H1 (cell line): ENCODE data around the gene MMP13. TPM values are rescaled to one million over a fixed set of nuclear protein-coding genes. Genes with fewer than 3 reads are reported as not detected.

Experiments used
- CTCF ChIA-PET: fragments of 300-600 bp; sonication (Branson Sonifier 250); formaldehyde crosslinking; loops from one replicate; lab custom pipeline; 2021; ENCODE audit not compliant: partially characterized antibody; lab: Charles Lee
- POLR2A ChIA-PET: fragments of 300-600 bp; sonication (Branson Sonifier 250); formaldehyde crosslinking; loops from one replicate; lab custom pipeline; 2021; ENCODE audit warnings: inconsistent platforms; ENCODE audit not compliant: partially characterized antibody; lab: Charles Lee
- DNase-seq, 2 experiments: peaks; one replicate each; pipeline versions ENCODE4 v3.0.0 to v3.0.0-alpha.2; 2010 to 2022; ENCODE audit warnings: low spot score in 2 of 2, low read depth in 1 of 2, mixed read lengths in 1 of 2
- FAIRE-seq: peaks from 2 replicates; lab custom pipeline; 2011; peaks lifted over from hg19 to GRCh38; lab: Jason Lieb, UNC
- H2AFZ ChIP-seq: 2 replicates; pipeline ENCODE4 v1.8.1; 2012; ENCODE audit warnings: low read length, inconsistent platforms
- H2AK5ac ChIP-seq: 2 replicates; pipeline ENCODE4 v1.6.1; 2013; ENCODE audit warnings: low read depth, low read length
- H2BK120ac ChIP-seq: replicated peaks from 2 replicates; pipeline ENCODE3; 2013; ENCODE audit warnings: low read depth, low read length, inconsistent platforms
- H2BK12ac ChIP-seq: 2 replicates; pipeline ENCODE4 v1.6.1; 2013; ENCODE audit warnings: low read depth, low read length
- H2BK15ac ChIP-seq: 2 replicates; pipeline ENCODE4 v1.6.1; 2013; ENCODE audit warnings: low read length
- H2BK20ac ChIP-seq: 2 replicates; pipeline ENCODE4 v1.6.1; 2013; ENCODE audit warnings: low read length
- H2BK5ac ChIP-seq: 2 replicates; pipeline ENCODE4 v1.6.1; 2013; ENCODE audit warnings: low read depth, low read length
- H3K14ac ChIP-seq: 2 replicates; pipeline ENCODE4 v1.6.1; 2013; ENCODE audit warnings: inconsistent platforms; ENCODE audit not compliant: insufficient read length
- H3K18ac ChIP-seq: 2 replicates; pipeline ENCODE4 v1.6.1; 2013; ENCODE audit warnings: low read length; ENCODE audit errors: extremely low read depth
- H3K23ac ChIP-seq: 2 replicates; pipeline ENCODE4 v1.6.1; 2013; ENCODE audit warnings: inconsistent platforms; ENCODE audit not compliant: insufficient read length
- H3K23me2 ChIP-seq: 2 replicates; pipeline ENCODE4 v1.6.1; 2013; ENCODE audit warnings: low read depth, low read length
- H3K27ac ChIP-seq: 2 replicates; pipeline ENCODE4 v1.6.1; 2011; ENCODE audit warnings: low read depth, low read length, inconsistent platforms
- H3K27me3 ChIP-seq, 4 experiments: replicated peaks in 1 of 4; 1 replicate in 1 of 4; 2 replicates in 3 of 4; pipeline versions ENCODE4 v1.6.1 to v1.8.1; 2011 to 2013; ENCODE audit warnings: low read length in 3 of 4, mild to moderate bottlenecking in 3 of 4, inconsistent platforms in 2 of 4, mixed read lengths in 2 of 4, moderate library complexity in 1 of 4; ENCODE audit not compliant: control insufficient read depth in 3 of 4, insufficient read depth in 3 of 4; ENCODE audit errors: extremely low read depth in 1 of 4
- H3K36me3 ChIP-seq, 4 experiments: 2 replicates each; pipeline versions ENCODE4 v1.6.1 to v1.8.1; 2011 to 2013; ENCODE audit warnings: mild to moderate bottlenecking in 4 of 4, low read length in 3 of 4, moderate library complexity in 2 of 4, control low read depth in 1 of 4, inconsistent platforms in 1 of 4; ENCODE audit not compliant: insufficient read depth in 4 of 4, control insufficient read depth in 2 of 4
- H3K4ac ChIP-seq: replicated peaks from 2 replicates; pipeline ENCODE3; 2013; ENCODE audit warnings: low read length, low read depth, mixed read lengths, inconsistent platforms; ENCODE audit not compliant: insufficient read length
- H3K4me1 ChIP-seq, 4 experiments: replicated peaks in 1 of 4; 1 replicate in 1 of 4; 2 replicates in 3 of 4; pipeline versions ENCODE4 v1.6.1 to v1.8.1; 2011 to 2013; ENCODE audit warnings: low read length in 3 of 4, inconsistent platforms in 2 of 4, mixed read lengths in 1 of 4; ENCODE audit not compliant: insufficient read depth in 4 of 4, control insufficient read depth in 3 of 4
- H3K4me2 ChIP-seq, 2 experiments: 2 replicates each; pipeline versions ENCODE4 v1.6.1 to v1.8.1; 2011 to 2013; ENCODE audit warnings: low read depth in 2 of 2, low read length in 2 of 2, control low read depth in 1 of 2, inconsistent platforms in 1 of 2, mild to moderate bottlenecking in 1 of 2; ENCODE audit not compliant: insufficient read depth in 1 of 2
- H3K4me3 ChIP-seq, 4 experiments: fragments of 200-600, 300-600 bp in 1 of 4; sonication (generic), shearing (Covaris generic), sonication (Bioruptor Twin) in 1 of 4; 2 replicates each; pipeline versions ENCODE4 v1.5.1 to v1.8.1; 2011 to 2016; ENCODE audit warnings: low read length in 4 of 4, low read depth in 3 of 4, control low read depth in 2 of 4, inconsistent platforms in 2 of 4, mild to moderate bottlenecking in 2 of 4, mixed read lengths in 1 of 4, moderate library complexity in 1 of 4; ENCODE audit not compliant: insufficient read depth in 2 of 4; ENCODE audit errors: extremely low read depth in 1 of 4
- H3K56ac ChIP-seq: replicated peaks from 2 replicates; pipeline ENCODE3; 2013; ENCODE audit warnings: low read depth, mild to moderate bottlenecking, mixed read lengths, low read length, inconsistent platforms; ENCODE audit not compliant: insufficient read length
- H3K79me1 ChIP-seq: 2 replicates; pipeline ENCODE4 v1.6.1; 2013; ENCODE audit warnings: low read depth, low read length, control low read depth
- H3K79me2 ChIP-seq, 2 experiments: 2 replicates each; pipeline versions ENCODE4 v1.6.1 to v1.8.1; 2012 to 2013; ENCODE audit warnings: low read length in 2 of 2, mild to moderate bottlenecking in 2 of 2, inconsistent platforms in 1 of 2; ENCODE audit not compliant: insufficient read depth in 2 of 2, control insufficient read depth in 1 of 2
- H3K9ac ChIP-seq, 4 experiments: replicated peaks in 1 of 4; 1 replicate in 1 of 4; 2 replicates in 3 of 4; pipeline versions ENCODE4 v1.6.1 to v1.8.1; 2011 to 2013; ENCODE audit warnings: low read depth in 3 of 4, low read length in 3 of 4, control low read depth in 2 of 4, mild to moderate bottlenecking in 2 of 4, moderate library complexity in 2 of 4, inconsistent platforms in 1 of 4; ENCODE audit errors: extremely low read depth in 1 of 4
- H3K9me3 ChIP-seq, 2 experiments: 2 replicates each; pipeline versions ENCODE4 v1.6.1 to v1.8.1; 2012 to 2013; ENCODE audit warnings: mild to moderate bottlenecking in 2 of 2, moderate library complexity in 2 of 2, control low read depth in 1 of 2, inconsistent platforms in 1 of 2, low read depth in 1 of 2, low read length in 1 of 2, mixed read lengths in 1 of 2; ENCODE audit not compliant: insufficient read depth in 2 of 2
- H4K20me1 ChIP-seq, 2 experiments: replicated peaks in 1 of 2; 2 replicates each; pipeline versions ENCODE3 to v1.8.1; 2011 to 2013; ENCODE audit warnings: inconsistent platforms in 2 of 2, low read length in 2 of 2, mild to moderate bottlenecking in 1 of 2; ENCODE audit not compliant: insufficient read depth in 2 of 2, control insufficient read depth in 1 of 2
- H4K5ac ChIP-seq: 2 replicates; pipeline ENCODE4 v1.6.1; 2013; ENCODE audit warnings: low read length, low read depth, mixed read lengths, inconsistent platforms; ENCODE audit not compliant: insufficient read length
- H4K8ac ChIP-seq: 2 replicates; pipeline ENCODE4 v1.8.0; 2013; ENCODE audit warnings: mild to moderate bottlenecking, moderate library complexity, low read length, inconsistent platforms; ENCODE audit not compliant: insufficient read depth; ENCODE audit errors: extremely low read depth
- H4K91ac ChIP-seq: replicated peaks from 2 replicates; pipeline ENCODE3; 2013; ENCODE audit warnings: low read length, mixed read lengths, inconsistent platforms; ENCODE audit not compliant: insufficient read length
- ATF2 ChIP-seq: IDR thresholded peaks from 2 replicates; pipeline ENCODE4 v1.6.1; 2012; ENCODE audit warnings: low read length, inconsistent platforms
- E2F6 ChIP-seq: IDR thresholded peaks from 2 replicates; pipeline ENCODE4 v1.6.1; 2012; ENCODE audit warnings: inconsistent platforms
- JUN ChIP-seq: IDR thresholded peaks from 2 replicates; pipeline ENCODE4 v1.6.1; 2011; ENCODE audit warnings: low read depth, mild to moderate bottlenecking, improper control_type of control experiment, low read length
- NANOG ChIP-seq: IDR thresholded peaks from 2 replicates; pipeline ENCODE4 v1.6.1; 2011; ENCODE audit warnings: low read length, low read depth, mild to moderate bottlenecking, inconsistent platforms; ENCODE audit not compliant: insufficient read depth, poor library complexity, severe bottlenecking
- POU5F1 ChIP-seq: IDR thresholded peaks from 2 replicates; pipeline ENCODE4 v1.6.1; 2011; ENCODE audit warnings: low read depth, mild to moderate bottlenecking, low read length, moderate library complexity
- RBBP5 ChIP-seq: IDR thresholded peaks from 2 replicates; pipeline ENCODE4 v1.7.1; 2012; ENCODE audit warnings: low read depth, mild to moderate bottlenecking, inconsistent platforms, low read length, moderate library complexity, borderline replicate concordance
- RNF2 ChIP-seq: fragments of 200-900, 300-1000 bp; sonication (generic); IDR thresholded peaks from 2 replicates; pipeline ENCODE4 v1.7.1; 2016; ENCODE audit warnings: borderline replicate concordance, low read depth, mild to moderate bottlenecking, antibody characterized with exemption, low read length; ENCODE audit not compliant: poor library complexity, severe bottlenecking; ENCODE audit errors: missing control alignments
- SAP30 ChIP-seq: fragments of 300-600 bp; sonication (generic); IDR thresholded peaks from 2 replicates; pipeline ENCODE4 v1.7.1; 2012; ENCODE audit warnings: low read length, moderate library complexity, mild to moderate bottlenecking, inconsistent platforms; ENCODE audit not compliant: insufficient read depth, insufficient replicate concordance
- SIN3A ChIP-seq, 2 experiments: IDR thresholded peaks in 1 of 2; conservative IDR thresholded peaks in 1 of 2; 2 replicates each; pipeline ENCODE4 v1.6.1; 2011 to 2012; ENCODE audit warnings: low read length in 2 of 2, improper control_type of control experiment in 1 of 2, low read depth in 1 of 2, mild to moderate bottlenecking in 1 of 2
- SP2 ChIP-seq: IDR thresholded peaks from 2 replicates; pipeline ENCODE4 v1.6.1; 2012; ENCODE audit warnings: mild to moderate bottlenecking, low read length, inconsistent platforms
- TAF7 ChIP-seq: optimal IDR thresholded peaks from 2 replicates; pipeline ENCODE3; 2011; ENCODE audit warnings: low read depth, mild to moderate bottlenecking, inconsistent platforms, low read length, moderate library complexity, borderline replicate concordance
- WGBS, 2 experiments: shearing (Covaris generic) in 1 of 2; methylation state at CpG; one replicate each; pipeline versions ENCODE4 v1.1.6 to v1.1.7; 2013 to 2015; ENCODE audit warnings: low lambda C conversion rate in 2 of 2, mixed read lengths in 2 of 2, inconsistent platforms in 1 of 2, low coverage in 1 of 2, missing lambda C conversion rate in 1 of 2; ENCODE audit not compliant: insufficient replicate concordance in 2 of 2, insufficient coverage in 1 of 2, insufficient read length in 1 of 2; ENCODE audit errors: extremely low coverage in 1 of 2, missing lambda C conversion rate in 1 of 2; 5-methylcytosine and 5-hydroxymethylcytosine counted together
- polyA plus RNA-seq, 7 experiments: library from polyadenylated mRNA; depleted of rRNA in 3 of 7; stranded (reverse) in 5 of 7; unstranded in 2 of 7; fragments of >200 nt in 5 of 7; fragments of 200-250 nt in 2 of 7; gene quantifications; 1 replicate in 5 of 7; 2 replicates in 1 of 7; 4 replicates in 1 of 7; pipeline versions ENCODE4 v1.2.1 to v1.2.3, GENCODE V29; 2011 to 2013; ENCODE audit warnings: missing spikeins in 2 of 7, mixed read lengths in 2 of 7
- total RNA-seq: library from RNA; stranded (reverse); fragmentation: NEBNext Ultra II Directional; extraction: Animal tissue kit (Norgen Biotek cat#: 25700); gene quantifications from 2 replicates; pipeline ENCODE4 v1.2.1, GENCODE V29; 2021

The MMP13 gene
- total and polyA plus RNA-seq, 2 of the 8 experiments (the other 6 are each of a cell fraction or from before 2014, with no cell fraction given), result not detected

- CTCF ChIA-PET, result interaction anchor here (1.0 kb wide), 1 partner anchor 69 kb away, joined by 3 read pairs; no protein-coding TSS in a partner anchor
- Histone ChIP-seq H3K9me3 (no peaks in the 10 kb centered on the region), H3K4me3 (no peak overlapping the region), H4K20me1 (no peaks in the 10 kb centered on the region), H2BK120ac (no peak overlapping the region), H3K14ac (no peak overlapping the region), H2BK15ac (no peak overlapping the region), H2BK5ac (no peak overlapping the region), H2AK5ac (no peak overlapping the region), H2BK12ac (no peak overlapping the region), H3K79me1 (no peaks in the 10 kb centered on the region), H4K8ac (no peak overlapping the region), H3K4me2 (no peak overlapping the region), H2BK20ac (no peak overlapping the region), H3K4ac (no peak overlapping the region), H3K79me2 (no peaks in the 10 kb centered on the region), H4K5ac (no peak overlapping the region), H3K23ac (no peak overlapping the region), H3K9ac (no peak overlapping the region), H3K18ac (no peak overlapping the region), H3K27me3 (no peaks in the 10 kb centered on the region), H3K23me2 (no peaks in the 10 kb centered on the region), H2AFZ (no peak overlapping the region), H3K4me1 (no peaks in the 10 kb centered on the region), H3K27ac (no peak overlapping the region), H4K91ac (no peak overlapping the region), H3K56ac (no peak overlapping the region), H3K36me3 (no peaks in the 10 kb centered on the region)
- FAIRE-seq, result no peak
- POLR2A ChIA-PET, result no interaction called here
- WGBS, 2 experiments, result 92% methylated on average over 2 of the region's 2 CpGs; no CpG with 5 or more reads in 1 of the 2 experiments
- DNase-seq, result no peak
- no peak for TF ChIP-seq NANOG
- no peak for TF ChIP-seq SP2
- no peak for TF ChIP-seq POU5F1
- TF ChIP-seq RBBP5, result no peak
- no peak for TF ChIP-seq SIN3A (conservative IDR thresholded peaks at IDR 0.05 in 1 of 2, IDR thresholded peaks at IDR 0.05 in 1 of 2; ENCODE audit: low read depth in 1 of 2, low read length in 2 of 2)
- TF ChIP-seq TAF7, result no peak
- TF ChIP-seq E2F6, result no peak
- no peak for TF ChIP-seq RNF2
- TF ChIP-seq JUN, result no peak
- TF ChIP-seq SAP30, result no peak
- TF ChIP-seq ATF2, result no peak
Measured at GRCh38 chr11:102983486-102983885, 28.0 kb upstream of the MMP13 start.
